Loucy (cell line): ENCODE results near the gene TMEM107.

ENCODE experiments used
- EZH2phosphoT487 ChIP-seq: fragments of 200-600 bp; IDR thresholded peaks from 2 replicates; pipeline ENCODE4 v1.6.1; 2018; ENCODE audit warnings: antibody characterized with exemption, mild to moderate bottlenecking, moderate library complexity, borderline replicate concordance
- TF ChIP-seq, protein P1 (sequence below): fragments of 200-600 bp; sonication (generic); conservative IDR thresholded peaks from 2 replicates; pipeline ENCODE4 v1.5.1; 2014; ENCODE audit warnings: mild to moderate bottlenecking, antibody characterized with exemption, low read length

GRCh38 chr17:8176998-8177731, 985 bp upstream of the TMEM107 start:
- TF ChIP-seq, protein P1, sequence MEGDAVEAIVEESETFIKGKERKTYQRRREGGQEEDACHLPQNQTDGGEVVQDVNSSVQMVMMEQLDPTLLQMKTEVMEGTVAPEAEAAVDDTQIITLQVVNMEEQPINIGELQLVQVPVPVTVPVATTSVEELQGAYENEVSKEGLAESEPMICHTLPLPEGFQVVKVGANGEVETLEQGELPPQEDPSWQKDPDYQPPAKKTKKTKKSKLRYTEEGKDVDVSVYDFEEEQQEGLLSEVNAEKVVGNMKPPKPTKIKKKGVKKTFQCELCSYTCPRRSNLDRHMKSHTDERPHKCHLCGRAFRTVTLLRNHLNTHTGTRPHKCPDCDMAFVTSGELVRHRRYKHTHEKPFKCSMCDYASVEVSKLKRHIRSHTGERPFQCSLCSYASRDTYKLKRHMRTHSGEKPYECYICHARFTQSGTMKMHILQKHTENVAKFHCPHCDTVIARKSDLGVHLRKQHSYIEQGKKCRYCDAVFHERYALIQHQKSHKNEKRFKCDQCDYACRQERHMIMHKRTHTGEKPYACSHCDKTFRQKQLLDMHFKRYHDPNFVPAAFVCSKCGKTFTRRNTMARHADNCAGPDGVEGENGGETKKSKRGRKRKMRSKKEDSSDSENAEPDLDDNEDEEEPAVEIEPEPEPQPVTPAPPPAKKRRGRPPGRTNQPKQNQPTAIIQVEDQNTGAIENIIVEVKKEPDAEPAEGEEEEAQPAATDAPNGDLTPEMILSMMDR = no peak
- TF ChIP-seq EZH2phosphoT487 = no peak
